ENCODE measurements around the gene GATAD2A.

The GATAD2A gene

GRCh38 chr19:19540064-19540714, 134.7 kb downstream of the GATAD2A start:
- in situ Hi-C loops (cut with MboI; ENCODE audit: low sequenced_read_pairs), result loop anchor here (25.0 kb wide), 2 partner anchors 397 to 722 kb away; no protein-coding TSS in a partner anchor

GRCh38 chr19:19540715-19541515, 135.4 kb downstream of the GATAD2A start:
- in situ Hi-C loops (cut with MboI; ENCODE audit: low sequenced_read_pairs), result loop anchor here (25.0 kb wide), 2 partner anchors 396 to 721 kb away; no protein-coding TSS in a partner anchor

- in situ Hi-C loops (cut with MboI; ENCODE audit: low sequenced_read_pairs), result loop anchor here (25.0 kb wide), 2 partner anchors 396 to 721 kb away; no protein-coding TSS in a partner anchor
Measured at GRCh38 chr19:19541616-19542015, 136.1 kb downstream of the GATAD2A start.

- in situ Hi-C loops (cut with MboI; ENCODE audit: low sequenced_read_pairs), result loop anchor here (25.0 kb wide), 2 partner anchors 395 to 720 kb away; no protein-coding TSS in a partner anchor
Measured at GRCh38 chr19:19542507-19542906, 137.0 kb downstream of the GATAD2A start.

- in situ Hi-C loops (cut with MboI; ENCODE audit: low sequenced_read_pairs), result loop anchor here (25.0 kb wide), 2 partner anchors 394 to 719 kb away; no protein-coding TSS in a partner anchor
Measured at GRCh38 chr19:19543101-19543500, 137.6 kb downstream of the GATAD2A start.

GRCh38 chr19:19543640-19544039, 138.2 kb downstream of the GATAD2A start:
- in situ Hi-C loops (cut with MboI; ENCODE audit: low sequenced_read_pairs), result loop anchor here (25.0 kb wide), 2 partner anchors 394 to 719 kb away; no protein-coding TSS in a partner anchor

- in situ Hi-C loops (cut with MboI; ENCODE audit: low sequenced_read_pairs), result loop anchor here (25.0 kb wide), 2 partner anchors 393 to 718 kb away; no protein-coding TSS in a partner anchor
Measured at GRCh38 chr19:19544257-19544953, 138.9 kb downstream of the GATAD2A start.

GRCh38 chr19:19544954-19545591, 139.6 kb downstream of the GATAD2A start:
- in situ Hi-C loops (cut with MboI; ENCODE audit: low sequenced_read_pairs), result loop anchor here (25.0 kb wide), 2 partner anchors 392 to 717 kb away; no protein-coding TSS in a partner anchor

GRCh38 chr19:19545707-19546106, 140.2 kb downstream of the GATAD2A start:
- in situ Hi-C loops (cut with MboI; ENCODE audit: low sequenced_read_pairs), result loop anchor here (25.0 kb wide), 2 partner anchors 392 to 717 kb away; no protein-coding TSS in a partner anchor

- in situ Hi-C loops (cut with MboI; ENCODE audit: low sequenced_read_pairs), result loop anchor here (25.0 kb wide), 2 partner anchors 391 to 716 kb away; no protein-coding TSS in a partner anchor
Measured at GRCh38 chr19:19546751-19547162, 141.3 kb downstream of the GATAD2A start.

- in situ Hi-C loops (cut with MboI; ENCODE audit: low sequenced_read_pairs), result loop anchor here (25.0 kb wide), 2 partner anchors 389 to 714 kb away; no protein-coding TSS in a partner anchor
Measured at GRCh38 chr19:19547674-19548336, 142.3 kb downstream of the GATAD2A start.

GRCh38 chr19:19548915-19549759, 143.7 kb downstream of the GATAD2A start:
- in situ Hi-C loops (cut with MboI; ENCODE audit: low sequenced_read_pairs), result loop anchor here (25.0 kb wide), 2 partner anchors 388 to 713 kb away; no protein-coding TSS in a partner anchor

GRCh38 chr19:19549804-19550464, 144.5 kb downstream of the GATAD2A start:
- in situ Hi-C loops (cut with MboI; ENCODE audit: low sequenced_read_pairs), result loop anchor here (25.0 kb wide), 2 partner anchors 387 to 712 kb away; no protein-coding TSS in a partner anchor

GRCh38 chr19:19550485-19550929, 145.0 kb downstream of the GATAD2A start:
- in situ Hi-C loops (cut with MboI; ENCODE audit: low sequenced_read_pairs), result no loop called here

- in situ Hi-C loops (cut with MboI; ENCODE audit: low sequenced_read_pairs), result no loop called here
Measured at GRCh38 chr19:19550972-19551852, 145.7 kb downstream of the GATAD2A start.

GRCh38 chr19:19551853-19552192, 146.3 kb downstream of the GATAD2A start:
- in situ Hi-C loops (cut with MboI; ENCODE audit: low sequenced_read_pairs), result no loop called here

GRCh38 chr19:19552798-19553197, 147.3 kb downstream of the GATAD2A start:
- in situ Hi-C loops (cut with MboI; ENCODE audit: low sequenced_read_pairs), result no loop called here

All from HL-60/S4 (cell line).